Hematopoietic multipotent progenitor cell (in vitro differentiated cells): ENCODE results near the gene SLC12A1. TPM values are rescaled to one million over a fixed set of nuclear protein-coding genes. Genes with fewer than 3 reads are reported as not detected.

Experiments
- DNase-seq, 3 donors: peaks; one replicate each; pipeline ENCODE4 v3.0.0-alpha.2; 2011 to 2015; ENCODE audit warnings: low read depth in 2 of 3, low spot score in 2 of 3
- small RNA-seq: library from RNA; depleted of rRNA; stranded (forward); fragments of <200 nt; gene quantifications from one replicate; pipeline ENCODE3, GENCODE V24; 2012
- total RNA-seq: library from RNA; depleted of rRNA; stranded (reverse); fragments of >200 nt; gene quantifications from one replicate; pipeline ENCODE4 v1.2.3, GENCODE V29; 2012

Gene SLC12A1
- total RNA-seq, 1 donor, result not detected

DNA sequence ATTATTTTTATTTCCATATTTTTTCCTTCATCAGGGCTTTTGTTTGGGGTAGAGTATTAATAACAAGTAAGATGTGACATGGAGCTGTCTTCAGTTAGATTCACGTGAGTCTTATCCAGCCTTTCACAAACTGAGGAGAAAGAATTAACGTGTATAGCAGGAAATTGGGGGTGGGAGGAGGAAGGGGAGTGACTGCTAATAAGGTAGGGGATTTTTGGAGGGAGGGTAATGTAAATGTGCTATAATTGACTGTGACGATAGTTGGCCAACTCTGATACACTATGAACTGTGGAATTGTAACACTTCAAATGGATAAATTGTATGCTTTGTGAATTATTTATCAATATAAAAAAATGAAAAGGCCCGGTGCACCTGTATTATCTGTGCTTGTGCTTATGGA is 134.0 kb downstream of the SLC12A1 start:
- no peak for DNase-seq

GRCh38 chr15:48343865-48344264 is 137.8 kb downstream of the SLC12A1 start:
- no peak for DNase-seq

DNA sequence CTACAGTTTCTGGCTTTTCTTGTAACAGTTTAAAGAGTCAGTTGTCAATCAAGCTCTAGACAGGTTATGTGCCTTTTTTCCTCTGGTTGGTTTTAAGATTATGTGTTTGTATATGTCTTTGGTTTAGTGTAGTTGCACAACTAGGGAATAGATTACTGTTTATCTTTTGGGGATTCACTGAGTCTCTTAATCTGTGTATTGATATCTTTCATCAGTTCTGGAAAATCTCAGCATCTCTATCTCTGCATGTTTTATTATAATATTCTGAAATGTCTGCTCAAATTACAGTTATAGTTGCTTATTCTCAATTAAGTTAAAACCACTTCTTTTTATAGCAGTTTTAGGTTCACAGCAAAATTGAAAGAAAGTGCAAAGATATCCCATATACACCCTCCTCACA is 139.4 kb downstream of the SLC12A1 start:
- DNase-seq, result no peak

GRCh38 chr15:48352474-48353072 is 146.5 kb downstream of the SLC12A1 start:
- peak; percentile 22 to 80 (median 65) for DNase-seq

Small RNA genes within 50 kb of the gene (small RNA-seq; reads per million reads assigned to genes)
- gene RF00019, result not detected

Other genes starting within 250 kb of the SLC12A1 start
- not detected for gene SLC24A5, start 85.3 kb upstream of the SLC12A1 start, total RNA-seq
- 7.5 TPM for gene MYEF2, start 28.0 kb upstream of the SLC12A1 start, total RNA-seq
- gene CTXN2, start 14.6 kb upstream of the SLC12A1 start, total RNA-seq, result not detected
- 73.5 TPM for gene DUT, start 125.1 kb downstream of the SLC12A1 start, total RNA-seq